GM21529 (cell line): Measurements from ENCODE around the gene KRT39.
"Not testable (repeated sequence)": the region's sequence is repeated elsewhere in the genome, so short reads cannot be mapped to it uniquely, and the experiment has no call there.

Experiments used
- ATAC-seq: cut with Tn5 transposase; IDR thresholded peaks from one replicate; pipeline ENCODE4 v1.9.1; 2021; ENCODE audit not compliant: unreplicated experiment

KRT39 gene

DNA sequence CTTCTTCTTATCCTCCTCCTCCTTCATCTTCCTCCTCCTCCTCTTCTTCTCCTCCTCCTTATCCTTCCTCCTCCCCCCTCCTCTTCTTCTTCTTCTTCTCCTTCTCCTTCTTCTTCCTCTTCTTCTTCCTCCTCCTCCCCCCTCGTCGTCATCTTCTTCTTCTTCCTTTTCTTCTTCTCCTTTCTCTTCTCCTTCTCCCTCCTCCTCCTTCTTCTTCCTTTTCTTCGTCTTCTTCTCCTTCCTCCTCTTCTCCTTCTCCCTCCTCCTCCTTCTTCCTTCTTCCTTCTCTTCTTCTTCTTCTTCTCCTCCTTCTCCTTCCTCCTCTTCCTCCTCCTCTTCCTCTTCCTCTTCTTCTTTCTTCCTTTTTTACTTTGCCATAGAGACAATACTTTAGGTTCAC lies 24.2 kb downstream of the KRT39 start:
- ATAC-seq = no peak

DNA sequence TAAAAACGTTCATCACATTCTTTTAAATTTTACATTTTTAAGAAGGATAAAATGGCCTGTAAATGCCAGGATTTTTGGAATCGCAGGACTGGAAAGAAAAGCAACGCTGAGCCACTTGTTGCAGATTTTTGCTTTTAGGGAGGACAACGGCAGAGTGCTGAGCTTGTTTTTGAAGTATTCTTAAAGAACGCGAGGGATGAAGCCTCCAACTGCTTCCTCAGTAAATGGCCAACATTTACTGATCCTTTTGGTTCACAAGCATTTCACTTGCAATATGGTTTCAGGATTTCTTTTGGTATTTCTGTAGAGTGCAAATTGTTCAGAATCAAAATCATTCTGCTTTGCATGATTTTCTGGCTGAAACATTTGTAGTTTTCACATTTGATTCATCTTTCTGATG lies 26.5 kb downstream of the KRT39 start:
- ATAC-seq = no peak

DNA sequence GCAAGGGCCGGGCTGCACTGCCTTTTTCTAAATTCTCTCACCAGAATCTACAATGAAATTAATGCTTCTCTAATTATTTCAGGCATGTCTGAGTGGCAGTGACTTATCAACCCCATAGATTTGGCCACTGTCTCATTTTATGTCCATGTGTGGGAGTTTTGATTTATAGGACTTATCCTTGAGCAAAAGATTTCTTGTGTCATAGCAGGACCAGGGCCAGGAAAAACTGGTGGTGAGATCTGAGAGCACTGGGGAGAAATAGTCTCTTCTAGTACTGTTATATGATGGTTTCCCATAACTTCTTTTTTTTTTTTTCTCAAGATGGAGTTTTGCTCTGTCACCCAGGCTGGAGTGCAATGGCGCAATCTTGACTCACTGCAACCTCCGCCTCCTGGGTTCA lies 27.8 kb downstream of the KRT39 start:
- ATAC-seq = no peak

DNA sequence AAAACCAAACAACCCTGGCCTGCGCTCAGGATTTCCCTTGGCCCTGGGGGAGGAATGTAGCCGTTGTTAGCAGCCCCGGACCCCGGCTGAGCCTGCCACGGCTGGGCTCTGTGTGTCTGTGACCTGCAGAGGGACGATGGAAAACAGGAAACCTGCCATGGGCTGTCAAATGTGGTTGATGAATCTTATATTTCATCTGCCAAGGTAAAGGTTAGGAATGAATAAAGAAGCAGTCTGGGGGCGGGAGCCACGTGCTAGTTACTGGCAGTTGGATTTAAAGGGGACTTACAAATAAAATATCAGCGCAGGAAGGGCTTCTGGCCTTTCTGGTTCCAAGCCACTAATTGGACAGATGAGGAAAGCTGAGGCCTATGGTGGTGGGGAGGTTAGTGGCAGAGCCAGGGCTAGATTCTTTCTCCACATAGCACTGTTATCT lies 29.3 kb downstream of the KRT39 start, which contains the start of gene KRT23:
KRT23 (minus strand) TSS at position 263 of the 436 bp plus-strand sequence. CDS start 1,043 bp downstream, outside the sequence.
- no peak for ATAC-seq

DNA sequence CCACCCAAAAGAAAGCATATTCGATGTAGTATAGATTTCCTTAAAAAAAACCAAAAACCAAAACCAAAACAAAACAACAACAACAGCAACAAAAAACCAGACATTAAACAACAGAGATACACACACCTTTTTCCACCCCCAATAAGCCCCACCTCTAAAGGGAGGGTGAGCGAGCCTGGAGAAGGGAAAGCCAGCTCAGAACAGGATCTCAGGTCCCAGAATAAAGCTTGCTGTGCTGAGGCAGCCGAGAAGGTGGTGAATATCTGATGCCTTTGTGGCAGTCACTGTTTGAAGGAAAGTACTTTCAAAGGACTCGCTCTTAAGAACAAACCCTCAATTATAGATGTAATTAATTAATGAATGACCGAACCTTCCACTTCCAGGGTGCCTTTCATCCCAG lies 29.8 kb downstream of the KRT39 start:
- no peak for ATAC-seq

DNA sequence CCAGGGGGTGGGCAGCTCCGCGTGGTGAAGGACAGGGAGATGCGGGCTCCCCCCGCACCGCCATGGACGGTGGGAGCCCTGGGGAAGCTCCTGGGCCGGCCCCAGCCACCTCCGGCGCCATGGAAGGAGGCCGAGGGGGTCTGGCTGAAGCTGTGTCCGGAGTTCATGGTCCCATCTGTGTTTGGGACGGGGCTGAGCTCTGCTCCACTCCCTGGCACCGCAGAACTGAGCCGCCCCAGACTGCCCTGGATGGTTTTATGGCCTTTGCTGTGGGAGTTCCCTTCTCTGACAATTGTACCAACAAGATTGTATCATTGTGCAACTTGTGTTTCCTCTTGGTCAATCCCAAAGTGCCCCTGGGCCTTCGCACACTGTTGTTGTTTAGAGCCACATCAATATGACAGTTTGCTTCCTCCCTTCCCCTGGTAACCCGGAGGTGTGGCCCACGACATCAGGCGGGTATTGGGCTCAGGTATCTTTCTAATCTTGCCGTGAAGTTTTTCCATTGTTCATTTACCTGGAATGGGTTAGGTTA lies 30.2 kb downstream of the KRT39 start:
- no peak for ATAC-seq

DNA sequence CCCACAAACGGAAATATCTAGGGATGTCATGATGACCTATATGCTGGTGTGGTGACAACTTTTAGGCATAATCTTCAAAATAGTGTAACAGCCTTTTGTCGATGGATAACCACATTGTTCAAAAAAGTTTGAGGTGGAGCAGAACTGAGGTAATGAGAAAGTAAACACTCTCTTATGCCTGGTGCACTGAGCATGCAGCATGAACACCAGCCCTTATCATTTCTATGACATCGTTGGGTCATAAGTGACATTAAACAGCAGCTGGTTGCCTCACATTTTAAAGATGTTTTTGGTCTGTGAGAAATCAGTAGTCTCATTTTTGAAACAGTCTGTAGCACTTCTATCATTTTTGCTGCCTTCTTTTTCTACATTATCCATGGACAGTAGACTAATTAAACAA lies 31.1 kb downstream of the KRT39 start:
- ATAC-seq = no peak

DNA sequence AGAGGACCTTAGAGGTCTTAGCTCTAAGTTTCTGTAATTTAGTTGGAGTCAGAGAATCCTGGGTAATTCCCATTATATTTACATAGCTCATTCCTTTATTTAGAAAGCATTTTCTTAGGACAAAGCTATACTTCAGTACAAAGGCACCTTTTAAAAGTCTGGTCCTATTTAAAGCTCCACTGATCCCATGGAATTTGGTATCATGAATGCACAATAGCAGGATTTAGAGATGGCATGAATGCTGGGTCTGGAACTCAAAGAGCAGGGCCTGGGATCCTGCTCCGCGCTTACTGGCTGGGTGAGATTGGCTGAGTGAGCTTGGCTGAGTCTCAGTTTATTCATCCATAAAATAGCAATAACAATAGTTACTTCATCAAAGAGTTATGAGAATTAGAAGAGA lies 34.1 kb downstream of the KRT39 start:
- no peak for ATAC-seq

DNA sequence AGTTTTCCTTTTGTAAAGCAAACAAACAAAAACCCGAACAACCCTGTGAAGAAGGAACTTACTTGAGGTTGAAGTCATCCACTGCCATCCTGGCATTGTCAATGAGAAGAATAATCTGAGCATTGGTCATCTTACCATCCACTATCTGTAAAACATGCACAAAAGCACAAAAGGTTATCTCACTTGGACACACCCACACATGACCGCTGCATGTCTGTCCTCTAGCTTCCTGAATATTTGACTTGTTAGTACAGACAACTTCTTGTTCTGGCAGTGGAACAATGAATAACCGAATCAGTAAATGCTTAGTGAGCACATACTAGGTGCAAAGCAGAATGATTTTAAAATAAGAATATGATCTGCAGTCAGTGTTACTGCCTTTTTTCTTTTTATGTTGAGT lies 35.4 kb downstream of the KRT39 start:
- no peak for ATAC-seq

DNA sequence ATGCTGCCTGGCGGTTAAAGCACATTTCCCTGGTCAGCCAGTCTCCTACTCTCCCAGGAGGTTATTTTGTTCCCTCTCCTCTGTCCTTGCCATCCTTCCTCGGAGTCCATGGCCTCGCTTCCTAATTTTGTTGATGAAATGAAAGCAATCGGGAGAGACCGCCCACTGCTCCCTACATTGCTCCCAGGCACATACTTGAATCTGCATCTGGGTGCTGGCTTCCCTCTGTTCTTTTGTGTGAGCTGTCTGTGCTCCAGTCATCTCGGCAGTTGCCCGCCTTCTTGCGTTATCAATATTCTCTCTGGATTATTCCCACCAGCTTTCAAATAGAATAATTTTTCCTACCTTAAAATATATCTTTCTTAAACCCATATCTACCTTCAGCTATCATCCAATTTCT lies 40.4 kb downstream of the KRT39 start:
- ATAC-seq = no peak

DNA sequence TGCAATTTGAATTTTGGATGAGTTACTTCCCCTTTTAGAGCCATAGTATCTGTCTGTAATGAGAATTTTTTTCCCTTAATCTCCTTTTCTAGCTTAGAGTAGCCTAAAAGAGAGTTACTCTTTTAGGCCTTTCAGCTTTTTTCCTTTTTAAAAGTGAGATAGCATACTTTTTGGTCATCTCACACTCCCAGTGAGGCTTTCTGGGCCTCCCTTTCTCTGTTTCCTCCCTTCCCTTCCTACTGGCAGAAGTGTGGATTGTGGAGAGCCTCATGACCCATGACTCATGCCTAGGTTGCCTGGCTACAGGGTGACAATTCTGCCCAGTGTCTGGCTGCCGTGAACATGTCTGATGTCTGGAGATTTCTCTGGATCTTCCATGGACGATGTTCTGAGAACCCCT lies 44.5 kb downstream of the KRT39 start:
- no peak for ATAC-seq

DNA sequence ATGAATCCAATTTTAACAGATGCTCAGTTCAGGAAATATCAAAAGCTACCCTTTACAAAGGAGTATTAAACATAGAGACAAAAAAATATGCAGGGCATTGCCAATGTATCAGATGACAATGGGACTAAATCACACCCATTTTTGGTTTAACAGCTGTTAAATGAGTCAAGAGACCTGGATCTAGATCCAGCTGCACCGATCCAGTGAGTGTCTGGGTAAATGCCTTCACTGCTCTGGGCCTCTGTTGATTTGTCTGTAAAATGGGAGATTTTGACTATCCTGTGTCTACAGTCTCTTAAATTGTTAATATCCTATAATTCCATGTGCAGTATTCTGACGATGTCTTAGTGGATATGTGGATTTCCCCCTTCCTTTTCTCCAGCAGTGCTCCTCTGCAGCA lies 45.7 kb downstream of the KRT39 start:
- no peak for ATAC-seq

DNA sequence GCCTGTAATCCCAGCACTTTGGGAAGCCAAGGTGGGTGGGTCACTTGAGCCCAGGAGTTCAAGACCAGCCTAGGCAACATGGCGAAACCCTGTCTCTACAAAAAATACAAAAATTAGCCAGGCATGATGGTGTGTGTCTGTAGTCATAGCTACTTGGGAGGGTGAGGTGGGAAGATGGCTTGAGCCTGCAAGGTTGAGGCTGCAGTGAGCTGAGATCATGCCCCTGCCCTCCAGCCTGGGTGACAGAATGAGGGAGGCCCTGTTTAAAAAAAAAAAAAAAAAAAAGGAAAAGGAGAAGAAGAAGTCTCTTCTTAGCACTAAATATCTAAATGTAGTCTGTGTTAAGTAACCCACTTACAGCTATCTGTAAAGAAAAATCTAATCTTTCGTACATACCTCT lies 49.6 kb downstream of the KRT39 start:
- ATAC-seq = not testable (repeated sequence)

DNA sequence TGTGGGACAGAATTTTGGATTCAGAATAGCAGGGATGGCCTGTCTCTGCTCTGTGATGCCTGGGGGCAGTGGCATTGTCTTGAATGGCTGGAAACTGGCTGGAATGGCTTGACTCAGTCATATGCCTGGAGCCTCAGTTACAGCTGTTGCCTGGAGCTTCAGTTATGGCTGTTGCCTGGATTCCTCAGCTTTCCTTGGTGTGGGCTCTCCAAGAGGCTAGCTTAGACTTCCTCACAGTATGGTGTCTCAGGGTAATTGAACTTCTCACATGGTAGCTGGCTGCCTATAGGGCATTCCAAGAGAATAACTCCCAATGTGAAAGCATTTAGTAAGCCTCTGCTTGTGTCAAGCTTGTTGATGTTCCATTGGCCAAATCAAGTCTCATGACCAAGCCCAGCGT lies 50.4 kb downstream of the KRT39 start:
- ATAC-seq = no peak

DNA sequence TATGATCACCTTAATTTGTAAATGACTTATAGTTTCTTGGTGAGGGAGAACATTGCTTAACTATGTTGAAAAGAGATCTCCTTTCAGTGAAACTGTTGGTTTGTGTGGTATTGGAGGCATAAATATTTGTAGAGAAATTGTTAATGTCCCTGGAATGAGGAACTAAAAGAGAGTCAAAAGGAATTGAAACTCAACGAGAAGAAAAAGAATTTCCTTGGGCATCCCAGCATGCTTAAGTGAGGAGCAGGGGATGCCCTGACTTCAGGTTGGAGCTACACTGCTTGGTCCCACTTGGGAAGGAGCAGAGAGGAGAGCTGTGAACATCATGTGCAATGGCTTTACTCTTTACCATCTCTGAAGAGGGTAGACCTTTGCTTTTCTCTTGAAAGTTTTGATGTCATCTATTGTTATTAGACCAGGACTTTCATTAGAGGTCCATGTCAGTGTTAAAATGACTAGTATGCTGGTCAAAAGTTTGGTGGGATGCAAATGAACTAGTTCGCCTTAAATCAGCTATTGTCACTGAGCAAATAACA lies 51.0 kb downstream of the KRT39 start:
- ATAC-seq = peak; percentile 49

DNA sequence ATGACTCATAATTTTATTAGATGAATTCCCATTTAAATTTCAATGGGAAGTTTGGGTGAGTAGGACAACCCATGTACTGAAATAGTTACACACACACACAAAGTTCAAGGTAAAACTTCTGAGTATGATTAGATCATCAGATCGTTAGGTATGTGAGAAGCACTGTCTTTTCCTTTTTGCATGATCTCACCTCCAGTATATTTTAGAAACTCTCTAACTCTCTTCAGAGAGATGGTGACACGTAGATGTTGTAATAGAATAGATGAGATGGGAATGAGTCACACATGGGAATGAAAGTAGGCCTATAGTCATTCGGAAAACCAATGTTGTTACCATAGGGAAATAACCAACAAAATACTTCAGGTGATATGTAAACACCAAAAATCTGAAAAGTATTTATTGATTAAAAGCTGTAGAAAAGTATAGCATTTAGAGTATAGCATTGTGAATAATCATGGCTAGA lies 51.5 kb downstream of the KRT39 start:
- peak; percentile 62 for ATAC-seq

DNA sequence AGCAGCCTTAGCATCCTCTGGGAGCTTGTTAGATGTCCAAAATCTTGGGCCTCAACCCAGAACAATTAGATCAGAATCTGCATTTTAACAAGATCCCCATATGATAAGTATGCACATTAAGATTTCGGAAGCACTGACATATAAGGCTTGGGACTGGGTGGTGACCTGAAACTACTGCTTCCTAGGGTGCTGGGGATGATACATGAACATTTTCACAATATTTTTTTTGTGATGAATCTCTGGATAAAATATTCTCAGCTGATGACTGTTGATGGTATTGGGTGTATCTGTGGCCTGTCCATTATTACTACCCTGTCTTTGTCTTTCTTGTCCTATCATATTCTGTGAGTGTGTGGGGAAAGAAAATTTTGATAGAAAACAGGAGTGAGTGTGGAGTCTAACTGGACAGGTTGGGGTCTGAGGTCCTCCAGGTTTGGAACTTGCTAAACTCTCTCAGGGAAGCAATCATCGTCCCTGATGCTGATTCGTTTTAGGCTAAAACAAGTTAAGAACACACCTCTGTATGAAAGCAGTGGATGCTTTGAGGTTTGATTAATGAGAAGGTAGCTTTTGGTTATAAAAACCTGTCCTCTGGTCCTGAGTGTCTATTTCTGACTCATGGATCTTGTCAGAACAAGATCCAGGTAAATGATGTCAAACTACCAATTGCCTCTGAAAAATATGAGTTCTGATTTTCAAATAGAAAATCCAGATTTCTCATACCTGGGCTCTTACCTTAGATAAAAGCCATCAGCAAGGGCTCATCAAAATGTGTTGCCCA lies 52.5 kb downstream of the KRT39 start:
- no peak for ATAC-seq

DNA sequence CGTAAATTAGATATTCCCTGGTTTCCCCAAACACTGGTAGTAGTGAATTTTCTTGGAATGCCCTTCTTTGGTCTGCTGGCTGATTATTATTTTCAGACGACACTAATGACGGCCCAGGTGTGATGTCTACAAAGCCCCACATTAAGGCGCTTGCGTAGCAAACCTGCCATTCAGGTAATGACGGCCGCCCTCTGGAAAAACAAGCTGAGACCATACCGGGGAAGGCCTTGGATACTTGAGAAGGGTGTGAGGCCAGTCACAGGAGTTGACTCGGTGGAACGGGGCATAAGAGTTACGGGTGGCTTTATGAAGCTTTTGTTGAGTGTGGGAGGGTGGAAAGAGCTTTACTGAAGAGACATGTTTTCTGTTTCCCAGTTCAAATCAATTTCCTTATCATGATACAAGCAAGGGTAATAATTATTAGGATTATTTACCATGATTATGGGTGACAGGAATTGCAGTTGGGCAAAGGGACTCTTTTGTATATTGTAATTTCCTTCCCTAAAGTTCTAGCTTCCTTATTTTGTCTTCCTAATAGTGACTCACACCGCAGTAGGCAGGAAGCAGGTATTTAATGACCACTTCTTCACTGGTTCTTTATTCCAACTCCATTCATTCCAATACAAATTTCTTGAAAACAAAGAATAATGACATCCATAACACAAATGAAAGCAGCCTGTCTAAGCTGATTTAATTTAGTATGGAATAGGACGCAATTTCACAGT lies 54.1 kb downstream of the KRT39 start:
- ATAC-seq = no peak

DNA sequence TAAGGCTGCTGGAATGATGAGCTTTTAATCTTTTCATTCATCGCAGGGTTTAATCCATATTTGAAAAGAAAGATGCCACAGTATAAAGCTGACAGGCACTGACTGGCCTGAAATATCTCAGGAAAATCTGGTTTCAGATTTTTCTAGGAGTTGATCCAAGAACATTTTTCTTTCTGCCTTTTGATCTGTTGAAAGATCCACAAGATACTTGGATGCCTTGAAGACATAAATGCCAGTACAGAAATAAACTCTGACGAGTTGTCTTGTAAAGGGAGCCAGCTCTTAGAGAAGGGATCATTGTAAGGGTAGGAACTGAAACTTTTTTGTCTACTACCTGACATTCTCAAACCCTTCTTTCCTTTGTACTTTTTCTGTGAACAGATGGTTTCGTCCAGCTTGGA lies 56.3 kb downstream of the KRT39 start:
- no peak for ATAC-seq

DNA sequence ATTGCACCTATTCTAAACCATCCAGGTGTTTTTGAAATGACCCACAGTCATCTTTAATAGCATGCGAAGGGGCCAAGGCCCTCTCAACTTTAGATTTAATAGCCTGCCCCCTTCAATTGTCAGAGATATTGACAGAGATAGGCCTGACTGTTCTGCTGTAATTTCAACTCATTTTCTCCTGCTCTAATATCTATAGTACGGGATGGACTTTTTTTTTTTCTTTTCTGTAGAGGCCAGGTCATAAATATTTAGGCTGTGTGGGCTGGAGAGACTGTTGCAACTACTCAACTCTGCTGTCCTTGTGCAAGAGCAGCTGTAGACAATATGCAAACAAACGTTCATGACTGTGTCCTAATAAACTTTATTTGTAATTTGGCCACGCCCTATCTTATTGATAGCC lies 57.0 kb downstream of the KRT39 start:
- ATAC-seq = no peak

DNA sequence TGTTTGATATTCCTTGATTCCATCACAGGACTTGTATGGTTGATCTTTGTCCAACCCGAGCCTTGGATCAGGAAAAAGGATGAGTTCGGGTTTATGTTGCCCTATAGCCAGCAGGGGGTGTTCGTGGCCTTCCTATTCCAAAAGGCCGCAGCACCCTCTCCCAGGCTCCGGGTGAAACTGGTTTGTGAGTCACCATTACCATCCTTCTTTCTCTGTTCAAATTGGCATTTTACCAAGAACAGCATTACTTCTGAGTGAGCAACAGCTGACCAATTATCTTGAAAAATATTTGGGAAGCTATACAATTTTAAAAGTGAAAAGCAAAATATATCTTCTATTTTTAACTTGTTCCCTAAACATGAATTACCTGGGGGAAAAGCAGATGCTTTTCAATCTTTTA lies 57.4 kb downstream of the KRT39 start:
- ATAC-seq = no peak
